ENCODE measurements around the gene ZNF205. TPM values are rescaled to one million over a fixed set of nuclear protein-coding genes. Genes with fewer than 3 reads are reported as not detected.

The ZNF205 gene
- total and polyA plus RNA-seq, 2 of the 8 experiments (the other 6 are each of a cell fraction or from before 2014, with no cell fraction given): 19.1 to 19.9 TPM

DNA sequence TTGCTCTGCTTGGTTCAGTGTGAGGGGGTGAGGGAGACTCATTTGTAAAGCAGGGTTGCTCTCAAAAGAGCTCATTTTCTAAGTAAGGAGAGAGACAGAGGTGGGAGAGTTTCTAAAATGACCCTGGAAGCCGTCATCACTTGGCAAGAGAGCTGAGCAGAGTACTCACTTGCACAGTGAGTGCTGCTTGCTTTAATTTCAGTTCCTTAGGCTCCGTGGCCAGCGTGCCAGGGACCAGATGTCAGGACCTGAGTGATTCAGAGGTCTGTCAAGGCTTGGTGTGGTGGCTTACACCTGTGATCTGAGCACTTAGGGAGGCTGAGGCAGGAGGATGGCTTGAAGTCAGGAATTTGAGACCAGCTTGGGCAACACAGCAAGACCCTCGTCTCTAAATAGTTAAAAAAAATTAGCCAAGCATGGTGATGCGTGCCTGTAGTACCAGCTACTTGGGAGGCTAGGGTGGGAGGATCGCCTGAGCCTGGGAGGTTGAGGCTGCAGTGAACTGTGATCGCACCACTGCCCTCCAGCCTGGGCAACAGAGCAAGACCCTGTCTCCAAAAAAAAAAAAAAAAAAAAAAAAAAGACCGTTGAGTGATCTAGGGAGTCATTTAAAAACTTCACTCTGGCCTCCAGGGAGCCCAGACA is 10.7 kb downstream of the ZNF205 start (continued):
- no peak for TF ChIP-seq JUN (IDR thresholded peaks at IDR 0.05; ENCODE audit: low read depth, low read length)
- TF ChIP-seq, protein P1, sequence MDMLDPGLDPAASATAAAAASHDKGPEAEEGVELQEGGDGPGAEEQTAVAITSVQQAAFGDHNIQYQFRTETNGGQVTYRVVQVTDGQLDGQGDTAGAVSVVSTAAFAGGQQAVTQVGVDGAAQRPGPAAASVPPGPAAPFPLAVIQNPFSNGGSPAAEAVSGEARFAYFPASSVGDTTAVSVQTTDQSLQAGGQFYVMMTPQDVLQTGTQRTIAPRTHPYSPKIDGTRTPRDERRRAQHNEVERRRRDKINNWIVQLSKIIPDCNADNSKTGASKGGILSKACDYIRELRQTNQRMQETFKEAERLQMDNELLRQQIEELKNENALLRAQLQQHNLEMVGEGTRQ (IDR thresholded peaks at IDR 0.05; ENCODE audit: low read length): no peak
- TF ChIP-seq GABPA (IDR thresholded peaks at IDR 0.05; ENCODE audit: borderline replicate concordance, insufficient read depth, low read length): no peak
- no peak for TF ChIP-seq RXRA (IDR thresholded peaks at IDR 0.05; ENCODE audit: insufficient read depth, low read depth, low read length)
- TF ChIP-seq SP4 (IDR thresholded peaks at IDR 0.05; ENCODE audit: low read length): no peak; the same call in 1 of the 2 replicates
- TF ChIP-seq SIRT6 (IDR thresholded peaks at IDR 0.05; ENCODE audit: low read length): no peak
- no peak for TF ChIP-seq EZH2 (IDR thresholded peaks at IDR 0.05; ENCODE audit: low read depth, low read length, severe bottlenecking)
- no peak for TF ChIP-seq TAF1 (IDR thresholded peaks at IDR 0.05; ENCODE audit: low read depth, low read length)

All from H1 (cell line).